Mucosa of gallbladder (tissue), 1 donor: ENCODE data around the gene HOXD12. TPM values are rescaled to one million over a fixed set of nuclear protein-coding genes. Genes with fewer than 3 reads are reported as not detected.

ENCODE experiments used
- DNase-seq: peaks from one replicate; pipeline ENCODE4 v3.0.0-alpha.2; 2020; ENCODE audit warnings: low spot score
- total RNA-seq: library from RNA; stranded (reverse); gene quantifications from one replicate; pipeline ENCODE4 v1.2.1, GENCODE V29; 2021
- donor health status: DM: no; HTN: no; CAD: no.

Gene HOXD12
- total RNA-seq, 1 donor from 2014 or later: not detected

- DNase-seq: no peak
These were observed 48.4 kb downstream of the HOXD12 start for GRCh38 chr2:176147800-176148496.

- DNase-seq: no peak
These were observed 49.3 kb downstream of the HOXD12 start for GRCh38 chr2:176148751-176149421.

GRCh38 chr2:176149481-176149938, 49.9 kb downstream of the HOXD12 start:
- no peak for DNase-seq

- DNase-seq: no peak
These were observed 50.5 kb downstream of the HOXD12 start for GRCh38 chr2:176149939-176150583.

- DNase-seq: no peak
These were observed 51.2 kb downstream of the HOXD12 start for GRCh38 chr2:176150584-176151441.

- DNase-seq: no peak
These were observed 52.1 kb downstream of the HOXD12 start, which contains the start of gene HOXD4 for GRCh38 chr2:176151442-176152287. TSS of gene HOXD4 (plus strand) at chr2:176151550. CDS start at chr2:176151634, 84 bp downstream.

Other genes with a start within 250 kb of the HOXD12 start
- gene LNPK, start 97.5 kb upstream of the HOXD12 start, total RNA-seq: 25.5 TPM
- gene EVX2, start 15.8 kb upstream of the HOXD12 start, total RNA-seq: not detected
- gene HOXD13, start 7.1 kb upstream of the HOXD12 start, total RNA-seq: not detected
- gene HOXD11, start 7.5 kb downstream of the HOXD12 start, total RNA-seq: not detected
- gene HOXD10, start 17.0 kb downstream of the HOXD12 start, total RNA-seq: not detected
- 0.66 TPM for gene HOXD9, start 22.9 kb downstream of the HOXD12 start, total RNA-seq
- gene HOXD8, start 29.9 kb downstream of the HOXD12 start, total RNA-seq: 1.7 TPM
- gene HOXD4, start 51.8 kb downstream of the HOXD12 start, total RNA-seq: 1.0 TPM
- gene HOXD3, start 57.5 kb downstream of the HOXD12 start, total RNA-seq: 3.2 TPM
- gene HOXD1, start 88.9 kb downstream of the HOXD12 start, total RNA-seq: 0.40 TPM
- gene MTX2, start 169.6 kb downstream of the HOXD12 start, total RNA-seq: 22.3 TPM